GM10847 (cell line): ENCODE results near the gene KCTD5.

Experiments
- POLR2A ChIP-seq: IDR thresholded peaks from 2 replicates; pipeline ENCODE4 v1.6.1; 2011; ENCODE audit not compliant: insufficient read length; ENCODE audit errors: extremely low read depth

KCTD5 gene

GRCh38 chr16:2704983-2705275, 22.6 kb downstream of the KCTD5 start:
- TF ChIP-seq POLR2A = no peak

- no peak for TF ChIP-seq POLR2A
These were observed 23.0 kb downstream of the KCTD5 start for GRCh38 chr16:2705351-2705750.

- no peak for TF ChIP-seq POLR2A
These were observed 23.8 kb downstream of the KCTD5 start for GRCh38 chr16:2706085-2706484.

GRCh38 chr16:2706611-2707311, 24.4 kb downstream of the KCTD5 start:
- TF ChIP-seq POLR2A = no peak

- TF ChIP-seq POLR2A = no peak
These were observed 25.3 kb downstream of the KCTD5 start for GRCh38 chr16:2707368-2708289.

GRCh38 chr16:2708290-2708639, 25.9 kb downstream of the KCTD5 start:
- TF ChIP-seq POLR2A = no peak

- no peak for TF ChIP-seq POLR2A
These were observed 26.7 kb downstream of the KCTD5 start for GRCh38 chr16:2708955-2709587.

- no peak for TF ChIP-seq POLR2A
These were observed 27.3 kb downstream of the KCTD5 start for GRCh38 chr16:2709588-2709984.

- TF ChIP-seq POLR2A = no peak
These were observed 27.8 kb downstream of the KCTD5 start for GRCh38 chr16:2710021-2710710.

- TF ChIP-seq POLR2A = no peak
These were observed 28.4 kb downstream of the KCTD5 start for GRCh38 chr16:2710711-2711231.

GRCh38 chr16:2711370-2712062, 29.2 kb downstream of the KCTD5 start:
- no peak for TF ChIP-seq POLR2A

GRCh38 chr16:2712063-2712441, 29.7 kb downstream of the KCTD5 start:
- no peak for TF ChIP-seq POLR2A

- no peak for TF ChIP-seq POLR2A
These were observed 30.2 kb downstream of the KCTD5 start for GRCh38 chr16:2712546-2712945.

- TF ChIP-seq POLR2A = no peak
These were observed 31.2 kb downstream of the KCTD5 start for GRCh38 chr16:2713523-2713922.
